OCI-LY7 (cell line): ENCODE results near the gene KCNIP1.

Experiments used
- CTCF ChIP-seq: fragments of 200-600 bp; sonication (generic); conservative IDR thresholded peaks from 2 replicates; pipeline ENCODE4 v1.5.1; 2014; ENCODE audit warnings: mild to moderate bottlenecking, antibody characterized with exemption, low read length, moderate library complexity, mixed read lengths
- EZH2phosphoT487 ChIP-seq: fragments of 200-600 bp; sonication (generic); IDR thresholded peaks from 2 replicates; pipeline ENCODE4 v1.6.1; 2018; ENCODE audit warnings: low read depth, borderline replicate concordance, mild to moderate bottlenecking, mixed run types, antibody characterized with exemption, low read length, moderate library complexity, mixed read lengths

- no peak for TF ChIP-seq CTCF
- TF ChIP-seq EZH2phosphoT487 = no peak
These were observed 10.6 kb upstream of the KCNIP1 start for GRCh38 chr5:170493028-170493820.
